Measurements from ENCODE around the gene GZMM.

The GZMM gene

GRCh38 chr19:501646-502045, 42.2 kb upstream of the GZMM start:
- no peaks in the 10 kb centered on the region; the same call in none of the 2 replicates for H3K27me3 ChIP-seq (replicated peaks; ENCODE audit: control insufficient read depth, insufficient read depth, low read length)
- no peak for TF ChIP-seq CTCF (IDR thresholded peaks at IDR 0.05; ENCODE audit: insufficient read depth, low read length, poor library complexity, severe bottlenecking)
- H3K4me3 ChIP-seq (replicated peaks; ENCODE audit: low read depth, low read length) = no peak overlapping the region
- no peaks in the 10 kb centered on the region for H3K36me3 ChIP-seq (ENCODE audit: control insufficient read depth, insufficient read depth, low read length)
- DNase-seq (ENCODE audit: extremely low read depth, insufficient read length) = no peak

GRCh38 chr19:504616-505015, 39.2 kb upstream of the GZMM start:
- H3K36me3 ChIP-seq (ENCODE audit: control insufficient read depth, insufficient read depth, low read length) = no peaks in the 10 kb centered on the region
- H3K27me3 ChIP-seq (replicated peaks; ENCODE audit: control insufficient read depth, insufficient read depth, low read length) = no peaks in the 10 kb centered on the region
- no peak overlapping the region for H3K4me3 ChIP-seq (replicated peaks; ENCODE audit: low read depth, low read length)
- DNase-seq (ENCODE audit: extremely low read depth, insufficient read length) = no peak
- TF ChIP-seq CTCF (IDR thresholded peaks at IDR 0.05; ENCODE audit: insufficient read depth, low read length, poor library complexity, severe bottlenecking) = no peak

- Histone ChIP-seq H3K36me3 (ENCODE audit: control insufficient read depth, insufficient read depth, low read length) (no peaks in the 10 kb centered on the region; the same call in 1 of the 2 replicates), H3K27me3 (replicated peaks; ENCODE audit: control insufficient read depth, insufficient read depth, low read length) (no peaks in the 10 kb centered on the region), H3K4me3 (replicated peaks; ENCODE audit: low read depth, low read length) (peak overlapping the region; percentile 94)
- peak; percentile 93 for DNase-seq (ENCODE audit: extremely low read depth, insufficient read length)
- TF ChIP-seq CTCF (IDR thresholded peaks at IDR 0.05; ENCODE audit: insufficient read depth, low read length, poor library complexity, severe bottlenecking) = peak; percentile 98
Observed at GRCh38 chr19:506404-507285, 37.2 kb upstream of the GZMM start.

GRCh38 chr19:507286-508203, 36.3 kb upstream of the GZMM start, which contains the start of gene TPGS1:
Gene TPGS1, plus strand, starts transcription at chr19:507497. Its CDS starts 10 bp downstream, at chr19:507507.
- Histone ChIP-seq H3K4me3 (replicated peaks; ENCODE audit: low read depth, low read length) (peak within 1 kb of the TSS; percentile 94), H3K27me3 (replicated peaks; ENCODE audit: control insufficient read depth, insufficient read depth, low read length) (no peaks in the 10 kb centered on the region), H3K36me3 (ENCODE audit: control insufficient read depth, insufficient read depth, low read length) (no peaks in the 10 kb centered on the region; the same call in 1 of the 2 replicates)
- no peak for TF ChIP-seq CTCF (IDR thresholded peaks at IDR 0.05; ENCODE audit: insufficient read depth, low read length, poor library complexity, severe bottlenecking)
- DNase-seq (ENCODE audit: extremely low read depth, insufficient read length) = peak; percentile 88

- no peak for TF ChIP-seq CTCF (IDR thresholded peaks at IDR 0.05; ENCODE audit: insufficient read depth, low read length, poor library complexity, severe bottlenecking)
- DNase-seq (ENCODE audit: extremely low read depth, insufficient read length) = no peak
- Histone ChIP-seq H3K36me3 (ENCODE audit: control insufficient read depth, insufficient read depth, low read length) (no peaks in the 10 kb centered on the region; the same call in 1 of the 2 replicates), H3K27me3 (replicated peaks; ENCODE audit: control insufficient read depth, insufficient read depth, low read length) (no peaks in the 10 kb centered on the region), H3K4me3 (replicated peaks; ENCODE audit: low read depth, low read length) (peak overlapping the region; percentile 94)
Observed at GRCh38 chr19:508204-509150, 35.4 kb upstream of the GZMM start.

Measured in GM06990 (cell line).